ENCODE data around the gene KRTAP17-1.

DNA sequence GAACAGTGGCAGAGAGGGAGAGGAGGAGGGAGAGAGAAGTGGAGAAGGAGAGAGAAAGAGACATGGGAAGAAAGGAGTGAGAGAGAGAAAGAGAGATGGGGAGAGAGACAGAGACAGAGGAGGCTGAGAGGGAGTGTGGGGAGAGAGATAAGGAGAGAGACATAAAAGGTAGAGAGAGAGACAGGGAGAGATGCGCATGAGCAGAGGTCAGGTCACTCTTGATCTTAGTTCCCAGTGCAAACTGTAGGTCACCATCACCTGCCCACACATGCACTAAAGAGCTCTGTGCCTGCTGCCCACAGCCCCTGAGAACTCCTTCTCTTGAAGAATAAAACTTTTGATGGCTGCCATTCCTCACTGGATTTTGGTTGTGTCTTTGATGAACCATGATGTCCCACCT lies 20.2 kb upstream of the KRTAP17-1 start:
- TF ChIP-seq GATA2 (IDR thresholded peaks at IDR 0.05; ENCODE audit: low read depth, low read length) (no peak), GATA3 (IDR thresholded peaks at IDR 0.05; ENCODE audit: low read depth, low read length) (no peak)

Data from SH-SY5Y (cell line).